NCI-H1694 treated with DMSO at 0.1 percent for 48 hours (cell line): ENCODE measurements around the gene KRT38.
"Not testable (repeated sequence)": the region's sequence is repeated elsewhere in the genome, so short reads cannot be mapped to it uniquely, and the experiment has no call there.

Source experiments
- DNase-seq: peaks from one replicate; lab custom pipeline; 2025; lab: John Stamatoyannopoulos, UW

Gene KRT38

GRCh38 chr17:41421116-41421515, 19.7 kb downstream of the KRT38 start:
- DNase-seq: no peak

GRCh38 chr17:41420134-41420533, 20.6 kb downstream of the KRT38 start:
- DNase-seq: no peak

GRCh38 chr17:41419716-41420115, 21.1 kb downstream of the KRT38 start:
- no peak for DNase-seq

GRCh38 chr17:41418116-41418860, 22.5 kb downstream of the KRT38 start:
- DNase-seq: no peak

- no peak for DNase-seq
Observed at GRCh38 chr17:41417576-41418015, 23.2 kb downstream of the KRT38 start.

GRCh38 chr17:41417127-41417526, 23.7 kb downstream of the KRT38 start:
- DNase-seq: no peak

- no peak for DNase-seq
Observed at GRCh38 chr17:41416479-41416878, 24.3 kb downstream of the KRT38 start.

- DNase-seq: no peak
Observed at GRCh38 chr17:41415833-41416335, 24.9 kb downstream of the KRT38 start.

GRCh38 chr17:41415411-41415810, 25.4 kb downstream of the KRT38 start:
- no peak for DNase-seq

GRCh38 chr17:41413982-41414381, 26.8 kb downstream of the KRT38 start:
- no peak for DNase-seq

GRCh38 chr17:41413353-41413957, 27.3 kb downstream of the KRT38 start:
- no peak for DNase-seq

- DNase-seq: no peak
Observed at GRCh38 chr17:41411072-41411840, 29.5 kb downstream of the KRT38 start.

GRCh38 chr17:41407226-41407625, 33.6 kb downstream of the KRT38 start:
- DNase-seq: no peak

GRCh38 chr17:41406205-41406604, 34.6 kb downstream of the KRT38 start:
- DNase-seq: no peak

GRCh38 chr17:41404024-41404671, 36.6 kb downstream of the KRT38 start:
- DNase-seq: no peak

- no peak for DNase-seq
Observed at GRCh38 chr17:41403404-41404023, 37.3 kb downstream of the KRT38 start.

GRCh38 chr17:41402161-41402560, 38.6 kb downstream of the KRT38 start:
- DNase-seq: no peak

- DNase-seq: no peak
Observed at GRCh38 chr17:41396996-41397660, 43.7 kb downstream of the KRT38 start, which contains the start of gene KRT31. TSS of gene KRT31 (minus strand) at chr17:41397608. CDS start at chr17:41397539, 69 bp downstream.

GRCh38 chr17:41396340-41396739, 44.4 kb downstream of the KRT38 start:
- DNase-seq: no peak

GRCh38 chr17:41395611-41396010, 45.2 kb downstream of the KRT38 start:
- DNase-seq: no peak

GRCh38 chr17:41395044-41395443, 45.7 kb downstream of the KRT38 start:
- DNase-seq: not testable (repeated sequence)
